IMR-90 (cell line): ENCODE results near the gene CRY2. TPM values are rescaled to one million over a fixed set of nuclear protein-coding genes. Genes with fewer than 3 reads are reported as not detected.

Experiments
- ATAC-seq: fragments of 200-7000 bp; cut with Tn5 transposase; 2 replicates; pipeline ENCODE4 v1.9.1; 2020; ENCODE audit warnings: low read depth, mild to moderate bottlenecking, moderate library complexity
- BruUV-seq: library from RNA; stranded (reverse); fragments of 400-500 nt; replicated peaks from 2 replicates; lab custom pipeline; 2021; lab: Mats Ljungman, UMichigan
- CTCF ChIA-PET: fragments of 300-600 bp; formaldehyde crosslinking; extraction: SDS; loops from one replicate; lab custom pipeline; 2021; ENCODE audit warnings: antibody characterized with exemption; lab: Yijun Ruan, JAX
- POLR2A ChIA-PET: fragments of 300-600 bp; sonication (Branson Sonifier 250); formaldehyde crosslinking; loops from one replicate; lab custom pipeline; 2022; ENCODE audit warnings: antibody characterized with exemption; ENCODE audit not compliant: unreplicated experiment; lab: Charles Lee
- DNase-seq: peaks from one replicate; pipeline ENCODE4 v3.0.0; 2013
- H2AFZ ChIP-seq: replicated peaks from 2 replicates; pipeline ENCODE3; 2013; ENCODE audit warnings: low read length, mild to moderate bottlenecking; ENCODE audit not compliant: poor library complexity
- H2AK5ac ChIP-seq: 2 replicates; pipeline ENCODE4 v1.6.1; 2013; ENCODE audit warnings: low read depth, low read length, inconsistent platforms
- H2AK9ac ChIP-seq: replicated peaks from 2 replicates; pipeline ENCODE3; 2013; ENCODE audit warnings: mild to moderate bottlenecking, low read depth, low read length, moderate library complexity; ENCODE audit not compliant: poor library complexity
- H2BK120ac ChIP-seq: 2 replicates; pipeline ENCODE4 v1.6.1; 2013; ENCODE audit warnings: low read depth, low read length, inconsistent platforms
- H2BK15ac ChIP-seq: 3 replicates; pipeline ENCODE4 v1.6.1; 2013; ENCODE audit warnings: low read depth, low read length, inconsistent platforms
- H2BK20ac ChIP-seq: 2 replicates; pipeline ENCODE4 v1.6.1; 2013; ENCODE audit warnings: low read depth, mild to moderate bottlenecking, inconsistent platforms, low read length, moderate library complexity
- H2BK5ac ChIP-seq: 2 replicates; pipeline ENCODE4 v1.6.1; 2013; ENCODE audit warnings: mild to moderate bottlenecking, low read depth, low read length, inconsistent platforms; ENCODE audit not compliant: poor library complexity, severe bottlenecking
- H3K14ac ChIP-seq: replicated peaks from 2 replicates; pipeline ENCODE4 v1.6.1; 2013; ENCODE audit warnings: low read depth, low read length, inconsistent platforms
- H3K18ac ChIP-seq: 2 replicates; pipeline ENCODE4 v1.6.1; 2013; ENCODE audit warnings: low read depth, low read length, control low read depth
- H3K23ac ChIP-seq: 2 replicates; pipeline ENCODE4 v1.6.1; 2013; ENCODE audit warnings: low read depth, low read length, inconsistent platforms
- H3K27ac ChIP-seq: 2 replicates; pipeline ENCODE4 v1.5.1; 2013; ENCODE audit warnings: mild to moderate bottlenecking, control low read depth, low read length; ENCODE audit not compliant: insufficient read depth
- H3K27me3 ChIP-seq: 2 replicates; pipeline ENCODE4 v1.6.1; 2013; ENCODE audit warnings: low read length; ENCODE audit not compliant: control insufficient read depth, insufficient read depth
- H3K36me3 ChIP-seq: 2 replicates; pipeline ENCODE4 v1.6.1; 2013; ENCODE audit warnings: low read length, mixed read lengths; ENCODE audit not compliant: control insufficient read depth, insufficient read depth
- H3K4ac ChIP-seq: 2 replicates; pipeline ENCODE4 v1.6.1; 2013; ENCODE audit warnings: low read depth, low read length, inconsistent platforms
- H3K4me1 ChIP-seq: 2 replicates; pipeline ENCODE4 v1.6.1; 2013; ENCODE audit warnings: low read length, mixed read lengths; ENCODE audit not compliant: control insufficient read depth, insufficient read depth
- H3K4me2 ChIP-seq: 2 replicates; pipeline ENCODE4 v1.6.1; 2013; ENCODE audit warnings: low read depth, mild to moderate bottlenecking, control low read depth, low read length, moderate library complexity
- H3K4me3 ChIP-seq: 2 replicates; pipeline ENCODE4 v1.5.1; 2013; ENCODE audit warnings: low read depth, mild to moderate bottlenecking, control low read depth, low read length, moderate library complexity; ENCODE audit not compliant: insufficient read depth
- H3K56ac ChIP-seq: 2 replicates; pipeline ENCODE4 v1.6.1; 2013; ENCODE audit warnings: low read length, inconsistent platforms; ENCODE audit not compliant: insufficient read depth; ENCODE audit errors: extremely low read depth
- H3K79me1 ChIP-seq, 2 experiments: 2 replicates each; pipeline ENCODE4 v1.6.1; 2013; ENCODE audit warnings: low read length in 2 of 2, inconsistent platforms in 1 of 2, low read depth in 1 of 2
- H3K9ac ChIP-seq: 2 replicates; pipeline ENCODE4 v1.6.1; 2013; ENCODE audit warnings: low read depth, low read length, control low read depth
- H3K9me1 ChIP-seq: 2 replicates; pipeline ENCODE4 v1.6.1; 2013; ENCODE audit warnings: low read length, inconsistent platforms; ENCODE audit not compliant: insufficient read depth
- H3K9me3 ChIP-seq: 2 replicates; pipeline ENCODE4 v1.6.1; 2013; ENCODE audit warnings: low read length; ENCODE audit not compliant: control insufficient read depth, insufficient read depth
- H4K20me1 ChIP-seq: 2 replicates; pipeline ENCODE4 v1.6.1; 2013; ENCODE audit warnings: low read length, inconsistent platforms; ENCODE audit not compliant: insufficient read depth
- H4K5ac ChIP-seq: 2 replicates; pipeline ENCODE4 v1.6.1; 2013; ENCODE audit warnings: mild to moderate bottlenecking, low read depth, low read length, control low read depth
- H4K8ac ChIP-seq, 2 experiments: 2 replicates each; pipeline ENCODE4 v1.6.1; 2013; ENCODE audit warnings: low read depth in 2 of 2, low read length in 2 of 2, control low read depth in 1 of 2, inconsistent platforms in 1 of 2
- H4K91ac ChIP-seq: 2 replicates; pipeline ENCODE4 v1.6.1; 2013; ENCODE audit warnings: low read depth, low read length, inconsistent platforms; ENCODE audit not compliant: insufficient read depth
- MXI1 ChIP-seq: IDR thresholded peaks from 2 replicates; pipeline ENCODE4 v1.6.1; 2012; ENCODE audit warnings: low read depth, mild to moderate bottlenecking, low read length, moderate library complexity, borderline replicate concordance
- NFE2L2 ChIP-seq: fragments of 150-350 bp; IDR thresholded peaks from 2 replicates; pipeline ENCODE4 v1.6.1; 2016; ENCODE audit warnings: low read depth, mild to moderate bottlenecking, low read length
- POLR2A ChIP-seq: IDR thresholded peaks from 2 replicates; pipeline ENCODE4 v1.6.1; 2012; ENCODE audit warnings: mild to moderate bottlenecking, low read depth, low read length
- RAD21 ChIP-seq: IDR thresholded peaks from 2 replicates; pipeline ENCODE4 v1.6.1; 2012; ENCODE audit warnings: low read length, improper control_type of control experiment
- WGBS, 2 experiments: methylation state at CpG; one replicate each; pipeline versions ENCODE4 v1.1.5 to v1.1.7; 2013; ENCODE audit warnings: missing lambda C conversion rate in 2 of 2; ENCODE audit not compliant: insufficient read length in 1 of 2; ENCODE audit errors: extremely low coverage in 2 of 2; 5-methylcytosine and 5-hydroxymethylcytosine counted together
- dilution Hi-C: fragments of 300-500 bp; cut with HindIII; formaldehyde crosslinking; loops from one replicate; pipeline ENCODE4 v1.14.3; 2018; ENCODE audit warnings: low sequenced_read_pairs; ENCODE audit not compliant: unreplicated experiment
- in situ Hi-C: fragments of 300-500 bp; cut with MboI; formaldehyde crosslinking; loops from 3 replicates; pipeline ENCODE4 v1.14.3; 2019; ENCODE audit warnings: low sequenced_read_pairs, inconsistent platforms, mixed read lengths
- intact Hi-C: fragments of 100-400 bp; cut with micrococcal nuclease; formaldehyde crosslinking; loops from 2 replicates; pipeline ENCODE4 v1.10.0; 2022
- polyA plus RNA-seq, 3 experiments: library from polyadenylated mRNA; depleted of rRNA; stranded (reverse); fragments of >200 nt; gene quantifications; 2 replicates each; pipeline ENCODE4 v1.2.3, GENCODE V29; 2012; ENCODE audit warnings: low replicate concordance in 1 of 3
- total RNA-seq: library from RNA; depleted of rRNA; stranded (reverse); fragments of >200 nt; gene quantifications from 2 replicates; pipeline ENCODE4 v1.2.3, GENCODE V29; 2012
- TF ChIP-seq, protein P1 (sequence below): conservative IDR thresholded peaks from 2 replicates; pipeline ENCODE4 v1.5.1; 2012; ENCODE audit warnings: mild to moderate bottlenecking, low read depth, low read length, improper control_type of control experiment

The CRY2 gene
- total and polyA plus RNA-seq, 2 of the 4 experiments (the other 2 are of a cell fraction): 12.2 to 13.1 TPM

DNA sequence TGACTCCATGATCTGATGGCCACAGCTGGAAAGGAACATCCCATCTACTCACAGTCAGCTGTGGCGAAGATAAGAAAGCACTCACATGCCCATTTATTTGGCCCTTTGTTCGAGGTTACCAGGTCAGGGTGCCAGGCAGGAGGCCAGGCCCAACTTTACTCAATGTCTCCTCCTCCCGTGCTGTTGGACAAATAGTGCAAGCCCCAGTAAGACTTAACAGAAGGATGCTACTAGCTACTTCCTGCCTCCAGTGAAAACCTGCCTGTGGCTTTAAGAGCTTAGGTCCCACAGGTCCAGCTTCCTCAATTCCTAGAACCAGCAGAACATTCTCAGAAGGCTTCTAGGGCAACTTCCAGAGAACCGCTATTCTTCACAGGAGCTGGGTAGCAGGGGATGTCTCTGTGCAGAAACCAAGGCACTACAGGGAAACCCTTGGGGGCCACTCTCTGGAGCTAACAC lies 12.9 kb upstream of the CRY2 start:
- ATAC-seq (no peak), DNase-seq (no peak)
- H3K27ac ChIP-seq: no peak overlapping the region
- H3K9me1 ChIP-seq: no peaks in the 10 kb centered on the region
- no peaks in the 10 kb centered on the region for H3K9me3 ChIP-seq
- no peak overlapping the region for H3K4me2 ChIP-seq
- CTCF ChIA-PET: no interaction called here
- no peak overlapping the region for H2BK120ac ChIP-seq
- H2AFZ ChIP-seq: no peak overlapping the region
- dilution Hi-C loops: no loop called here
- H3K36me3 ChIP-seq: no peaks in the 10 kb centered on the region
- no peak overlapping the region for H3K56ac ChIP-seq
- H3K79me1 ChIP-seq: no peaks in the 10 kb centered on the region
- H3K4me3 ChIP-seq: no peak overlapping the region
- in situ Hi-C loops: no loop called here
- H3K4ac ChIP-seq: no peak overlapping the region
- no peak overlapping the region for H4K5ac ChIP-seq
- intact Hi-C loops: no loop called here
- no peak overlapping the region for H3K14ac ChIP-seq
- POLR2A ChIA-PET: no interaction called here
- H2BK20ac ChIP-seq: no peak overlapping the region
- H4K20me1 ChIP-seq: no peaks in the 10 kb centered on the region
- H2BK5ac ChIP-seq: no peak overlapping the region
- H2AK9ac ChIP-seq: no peak overlapping the region
- H2AK5ac ChIP-seq: no peak overlapping the region
- peaks cover 18% of the 10 kb centered on the region for H3K27me3 ChIP-seq
- no peak overlapping the region for H4K91ac ChIP-seq
- no peaks in the 10 kb centered on the region for H3K4me1 ChIP-seq
- 60% methylated on average over 1 of the region's 4 CpGs; no CpG with 5 or more reads in 1 of the 2 experiments for WGBS, 2 experiments
- no peak overlapping the region for H3K23ac ChIP-seq
- H4K8ac ChIP-seq: no peak overlapping the region
- no peak overlapping the region for H3K18ac ChIP-seq
- no peak overlapping the region for H3K9ac ChIP-seq
- no peak overlapping the region for H2BK15ac ChIP-seq
- BruUV-seq: no TSS peak
- TF ChIP-seq, protein P1, sequence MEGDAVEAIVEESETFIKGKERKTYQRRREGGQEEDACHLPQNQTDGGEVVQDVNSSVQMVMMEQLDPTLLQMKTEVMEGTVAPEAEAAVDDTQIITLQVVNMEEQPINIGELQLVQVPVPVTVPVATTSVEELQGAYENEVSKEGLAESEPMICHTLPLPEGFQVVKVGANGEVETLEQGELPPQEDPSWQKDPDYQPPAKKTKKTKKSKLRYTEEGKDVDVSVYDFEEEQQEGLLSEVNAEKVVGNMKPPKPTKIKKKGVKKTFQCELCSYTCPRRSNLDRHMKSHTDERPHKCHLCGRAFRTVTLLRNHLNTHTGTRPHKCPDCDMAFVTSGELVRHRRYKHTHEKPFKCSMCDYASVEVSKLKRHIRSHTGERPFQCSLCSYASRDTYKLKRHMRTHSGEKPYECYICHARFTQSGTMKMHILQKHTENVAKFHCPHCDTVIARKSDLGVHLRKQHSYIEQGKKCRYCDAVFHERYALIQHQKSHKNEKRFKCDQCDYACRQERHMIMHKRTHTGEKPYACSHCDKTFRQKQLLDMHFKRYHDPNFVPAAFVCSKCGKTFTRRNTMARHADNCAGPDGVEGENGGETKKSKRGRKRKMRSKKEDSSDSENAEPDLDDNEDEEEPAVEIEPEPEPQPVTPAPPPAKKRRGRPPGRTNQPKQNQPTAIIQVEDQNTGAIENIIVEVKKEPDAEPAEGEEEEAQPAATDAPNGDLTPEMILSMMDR: no peak
- TF ChIP-seq NFE2L2 (no peak), MXI1 (no peak), RAD21 (no peak), POLR2A (no peak)
